Activated T-helper 1 cell treated with Interleukin-2 at 50 U/mL for 16 hours (primary cell): ENCODE results near the gene CXXC5.
"Not testable (repeated sequence)": the region's sequence is repeated elsewhere in the genome, so short reads cannot be mapped to it uniquely, and the experiment has no call there.

Source experiments
- DNase-seq: peaks from one replicate; pipeline ENCODE4 v3.0.0-alpha.2; 2020; ENCODE audit warnings: low read depth

The CXXC5 gene

GRCh38 chr5:139712412-139712811 lies 64.3 kb downstream of the CXXC5 start:
- DNase-seq, result no peak

GRCh38 chr5:139713898-139714297 lies 65.7 kb downstream of the CXXC5 start:
- not testable (repeated sequence) for DNase-seq

- no peak for DNase-seq
Measured at GRCh38 chr5:139717221-139717620, 69.1 kb downstream of the CXXC5 start.

GRCh38 chr5:139718403-139718802 lies 70.3 kb downstream of the CXXC5 start:
- DNase-seq, result not testable (repeated sequence)

- DNase-seq, result not testable (repeated sequence)
Measured at GRCh38 chr5:139719970-139720369, 71.8 kb downstream of the CXXC5 start.

GRCh38 chr5:139723986-139724587 lies 75.9 kb downstream of the CXXC5 start:
- DNase-seq, result no peak

GRCh38 chr5:139725073-139725830 lies 77.1 kb downstream of the CXXC5 start:
- no peak for DNase-seq

GRCh38 chr5:139726248-139726647 lies 78.1 kb downstream of the CXXC5 start:
- no peak for DNase-seq

- DNase-seq, result not testable (repeated sequence)
Measured at GRCh38 chr5:139727615-139728014, 79.5 kb downstream of the CXXC5 start.

- no peak for DNase-seq
Measured at GRCh38 chr5:139731281-139731680, 83.1 kb downstream of the CXXC5 start.

GRCh38 chr5:139732019-139732418 lies 83.9 kb downstream of the CXXC5 start:
- no peak for DNase-seq

- DNase-seq, result no peak
Measured at GRCh38 chr5:139733010-139733688, 85.0 kb downstream of the CXXC5 start.
